ENCODE measurements around the gene GAD1.

DNA sequence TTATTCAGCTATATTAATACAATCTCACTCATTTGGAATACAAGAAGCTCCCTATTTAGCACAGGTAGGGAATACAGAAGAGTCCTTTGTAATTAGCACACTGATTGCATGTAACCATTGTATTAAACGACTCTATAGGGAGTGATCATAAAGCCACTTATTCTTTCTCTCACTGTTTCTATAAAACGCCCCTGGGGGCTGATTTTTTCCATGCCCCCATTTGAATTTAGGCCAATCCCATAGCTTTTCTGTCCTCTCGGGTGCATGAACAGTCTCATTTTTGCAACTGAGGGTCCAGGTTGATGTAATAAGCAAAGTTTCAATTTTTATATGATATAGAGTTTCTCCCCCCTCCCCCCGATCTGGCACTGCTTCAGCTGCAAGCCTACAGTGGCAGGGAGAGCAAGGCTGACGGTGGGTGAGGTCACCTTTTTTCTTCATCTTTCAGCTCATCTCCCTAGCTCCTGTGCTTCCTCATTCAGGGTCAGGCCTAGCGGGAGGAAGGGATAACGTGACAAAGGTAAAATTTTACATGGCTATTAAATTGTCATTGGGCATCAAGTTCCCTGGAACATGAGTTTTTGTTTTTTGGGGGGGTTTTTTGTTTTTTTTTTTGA, 45.7 kb downstream of the GAD1 start:
- TF ChIP-seq MXI1 (IDR thresholded peaks at IDR 0.05; ENCODE audit: borderline replicate concordance, low read depth, low read length), result no peak
- TF ChIP-seq, protein P1, sequence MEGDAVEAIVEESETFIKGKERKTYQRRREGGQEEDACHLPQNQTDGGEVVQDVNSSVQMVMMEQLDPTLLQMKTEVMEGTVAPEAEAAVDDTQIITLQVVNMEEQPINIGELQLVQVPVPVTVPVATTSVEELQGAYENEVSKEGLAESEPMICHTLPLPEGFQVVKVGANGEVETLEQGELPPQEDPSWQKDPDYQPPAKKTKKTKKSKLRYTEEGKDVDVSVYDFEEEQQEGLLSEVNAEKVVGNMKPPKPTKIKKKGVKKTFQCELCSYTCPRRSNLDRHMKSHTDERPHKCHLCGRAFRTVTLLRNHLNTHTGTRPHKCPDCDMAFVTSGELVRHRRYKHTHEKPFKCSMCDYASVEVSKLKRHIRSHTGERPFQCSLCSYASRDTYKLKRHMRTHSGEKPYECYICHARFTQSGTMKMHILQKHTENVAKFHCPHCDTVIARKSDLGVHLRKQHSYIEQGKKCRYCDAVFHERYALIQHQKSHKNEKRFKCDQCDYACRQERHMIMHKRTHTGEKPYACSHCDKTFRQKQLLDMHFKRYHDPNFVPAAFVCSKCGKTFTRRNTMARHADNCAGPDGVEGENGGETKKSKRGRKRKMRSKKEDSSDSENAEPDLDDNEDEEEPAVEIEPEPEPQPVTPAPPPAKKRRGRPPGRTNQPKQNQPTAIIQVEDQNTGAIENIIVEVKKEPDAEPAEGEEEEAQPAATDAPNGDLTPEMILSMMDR (conservative IDR thresholded peaks at IDR 0.05; ENCODE audit: low read depth, low read length), result no peak

All from IMR-90 (cell line).